Skeletal muscle tissue (tissue), 4 donors: ENCODE results near the gene KCNN3. TPM values are rescaled to one million over a fixed set of nuclear protein-coding genes. Genes with fewer than 3 reads are reported as not detected.
A peak's percentile ranks its signal among the peaks of the same experiment; 100 is the strongest.

ENCODE experiments used
- H3K27ac ChIP-seq: one replicate; pipeline ENCODE4 v1.7.0; 2013; ENCODE audit warnings: mild to moderate bottlenecking, low read depth, low read length, inconsistent platforms
- H3K27me3 ChIP-seq, 3 donors: one replicate each; pipeline ENCODE4 v1.7.0; 2013; ENCODE audit warnings: low read length in 3 of 3; ENCODE audit not compliant: control insufficient read depth in 3 of 3, insufficient read depth in 3 of 3
- H3K36me3 ChIP-seq, 3 donors: one replicate each; pipeline ENCODE4 v1.7.0; 2013; ENCODE audit warnings: low read length in 3 of 3; ENCODE audit not compliant: control insufficient read depth in 3 of 3, insufficient read depth in 3 of 3
- H3K4me1 ChIP-seq, 3 donors: one replicate each; pipeline ENCODE4 v1.7.0; 2013; ENCODE audit warnings: low read length in 3 of 3, mild to moderate bottlenecking in 3 of 3; ENCODE audit not compliant: control insufficient read depth in 3 of 3, insufficient read depth in 3 of 3
- H3K4me3 ChIP-seq, 3 donors: one replicate each; pipeline ENCODE4 v1.7.0; 2013; ENCODE audit warnings: low read length in 3 of 3
- H3K9ac ChIP-seq, 3 donors: one replicate each; pipeline ENCODE4 v1.7.0; 2013; ENCODE audit warnings: low read length in 3 of 3, mild to moderate bottlenecking in 3 of 3, moderate library complexity in 2 of 3, low read depth in 1 of 3
- H3K9me3 ChIP-seq, 3 donors: one replicate each; pipeline ENCODE4 v1.7.0; 2013; ENCODE audit warnings: low read length in 3 of 3; ENCODE audit not compliant: control insufficient read depth in 3 of 3
- total RNA-seq: library from RNA; depleted of rRNA; stranded (reverse); fragments of >200 nt; gene quantifications from one replicate; pipeline ENCODE4 v1.2.3, GENCODE V29; 2014
- donor health status: Osteomylitis.

The KCNN3 gene
- total RNA-seq, 1 donor from 2014 or later, result 3.7 TPM

DNA sequence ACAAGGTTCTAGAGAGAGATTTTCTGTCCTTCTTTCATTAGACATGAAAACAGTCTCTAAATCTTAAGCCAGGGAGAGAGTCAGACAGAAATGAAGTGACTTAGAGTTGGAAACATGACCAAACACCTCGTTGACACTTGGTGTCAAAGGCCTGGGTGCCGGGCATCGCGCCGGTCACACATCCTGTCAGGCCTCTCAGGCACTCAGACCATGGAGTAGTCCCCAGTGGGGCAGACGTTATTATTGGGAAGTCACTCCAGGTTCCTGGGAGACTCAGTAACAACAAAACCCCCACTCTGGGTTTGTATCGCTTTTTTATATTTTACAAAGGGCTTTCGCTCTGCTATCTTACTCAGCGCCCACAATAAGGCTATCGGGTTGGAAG, 25.8 kb downstream of the KCNN3 start:
- Histone ChIP-seq H3K27me3 (no peaks in the 10 kb centered on the region), H3K9ac (peak overlapping the region in 1 of 3 donors; percentile 14), H3K27ac (peak overlapping the region; percentile 12), H3K4me3 (no peak overlapping the region), H3K4me1 (peaks cover 59 to 84% (median 72%) of the 10 kb centered on the region in 3 donors), H3K9me3 (no peaks in the 10 kb centered on the region), H3K36me3 (no peaks in the 10 kb centered on the region)

DNA sequence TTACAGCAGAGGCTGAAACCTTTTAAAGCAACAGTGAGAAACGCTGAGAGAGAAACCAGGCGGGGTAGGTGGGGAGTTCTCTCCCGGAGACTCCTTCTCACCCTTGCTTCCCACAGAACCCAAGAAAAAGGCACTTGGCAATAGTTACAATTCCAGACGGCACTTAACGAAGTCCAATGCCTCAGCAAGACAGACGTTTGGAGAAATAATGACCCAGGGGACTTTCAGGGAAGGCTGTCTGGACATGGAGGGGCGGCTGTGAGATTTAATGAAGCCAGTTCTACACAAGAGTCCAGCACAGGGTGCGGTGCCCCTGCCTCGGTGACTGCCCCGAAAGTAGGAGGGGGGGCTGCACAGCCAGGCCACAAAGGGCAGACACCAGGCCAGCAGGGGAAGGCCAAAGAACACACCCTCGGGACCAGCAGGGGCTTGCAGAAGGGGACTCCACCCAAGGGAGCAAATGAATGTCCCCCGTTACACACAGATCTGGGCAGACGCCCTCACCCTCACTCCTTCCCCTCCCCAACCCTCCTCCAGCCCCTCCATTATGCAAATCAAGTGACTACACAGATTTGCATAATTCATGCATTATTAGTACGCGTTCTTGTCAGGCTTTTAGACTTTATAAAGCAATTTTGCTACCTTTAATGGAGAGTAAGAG, 26.3 kb downstream of the KCNN3 start:
- Histone ChIP-seq H3K27ac (peak overlapping the region; percentile 12), H3K27me3 (no peaks in the 10 kb centered on the region), H3K9me3 (no peaks in the 10 kb centered on the region), H3K36me3 (no peaks in the 10 kb centered on the region), H3K9ac (no peak overlapping the region), H3K4me3 (no peak overlapping the region), H3K4me1 (peaks cover 64 to 84% (median 77%) of the 10 kb centered on the region in 3 donors)

DNA sequence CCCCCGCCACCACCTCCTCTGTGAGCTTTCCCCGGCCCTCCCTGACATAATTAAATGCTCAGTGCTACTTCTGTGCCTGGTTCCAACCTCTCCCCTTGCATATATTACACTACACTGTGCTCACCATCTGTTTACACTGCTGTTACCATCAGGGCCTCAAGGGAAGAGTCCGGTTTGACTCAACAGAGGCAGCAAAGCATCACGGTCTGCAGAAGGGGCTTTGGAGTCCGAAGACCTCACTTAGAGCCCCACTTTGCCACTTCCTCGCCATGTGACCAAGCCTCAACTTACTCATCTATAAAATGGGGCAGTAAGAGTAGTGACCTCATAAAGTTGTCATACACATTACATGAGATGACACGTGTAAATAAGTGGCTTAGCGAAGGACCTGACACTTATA, 27.4 kb downstream of the KCNN3 start:
- no peaks in the 10 kb centered on the region for H3K27me3 ChIP-seq
- no peaks in the 10 kb centered on the region for H3K9me3 ChIP-seq
- no peak overlapping the region for H3K9ac ChIP-seq
- H3K36me3 ChIP-seq, result no peaks in the 10 kb centered on the region
- H3K4me1 ChIP-seq, result peaks cover 69 to 84% (median 80%) of the 10 kb centered on the region in 3 donors
- H3K4me3 ChIP-seq, result no peak overlapping the region
- no peak overlapping the region for H3K27ac ChIP-seq

DNA sequence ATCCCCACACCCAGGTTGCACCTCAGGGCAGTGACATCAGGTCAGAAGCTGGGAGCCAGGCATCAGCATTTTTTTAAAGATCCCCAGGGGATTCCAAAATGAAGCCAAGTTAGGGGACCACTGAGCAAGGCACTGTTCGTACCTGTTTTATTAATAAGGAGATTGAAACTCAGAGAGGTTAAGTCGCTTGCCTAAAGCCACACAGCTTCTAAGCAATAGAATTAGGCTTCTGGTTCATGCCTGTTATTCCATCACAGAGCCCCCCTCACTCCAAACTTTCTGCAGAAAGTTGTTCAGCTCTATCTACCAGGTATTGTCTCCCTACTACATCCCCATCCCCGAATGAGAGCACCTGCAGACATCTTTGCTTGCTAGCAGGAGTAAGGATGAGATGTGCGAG, 28.7 kb downstream of the KCNN3 start:
- Histone ChIP-seq H3K9ac (no peak overlapping the region), H3K4me1 (peaks cover 61 to 83% (median 71%) of the 10 kb centered on the region in 3 donors), H3K27me3 (no peaks in the 10 kb centered on the region), H3K4me3 (no peak overlapping the region), H3K27ac (peak overlapping the region; percentile 30), H3K36me3 (no peaks in the 10 kb centered on the region), H3K9me3 (no peaks in the 10 kb centered on the region)

DNA sequence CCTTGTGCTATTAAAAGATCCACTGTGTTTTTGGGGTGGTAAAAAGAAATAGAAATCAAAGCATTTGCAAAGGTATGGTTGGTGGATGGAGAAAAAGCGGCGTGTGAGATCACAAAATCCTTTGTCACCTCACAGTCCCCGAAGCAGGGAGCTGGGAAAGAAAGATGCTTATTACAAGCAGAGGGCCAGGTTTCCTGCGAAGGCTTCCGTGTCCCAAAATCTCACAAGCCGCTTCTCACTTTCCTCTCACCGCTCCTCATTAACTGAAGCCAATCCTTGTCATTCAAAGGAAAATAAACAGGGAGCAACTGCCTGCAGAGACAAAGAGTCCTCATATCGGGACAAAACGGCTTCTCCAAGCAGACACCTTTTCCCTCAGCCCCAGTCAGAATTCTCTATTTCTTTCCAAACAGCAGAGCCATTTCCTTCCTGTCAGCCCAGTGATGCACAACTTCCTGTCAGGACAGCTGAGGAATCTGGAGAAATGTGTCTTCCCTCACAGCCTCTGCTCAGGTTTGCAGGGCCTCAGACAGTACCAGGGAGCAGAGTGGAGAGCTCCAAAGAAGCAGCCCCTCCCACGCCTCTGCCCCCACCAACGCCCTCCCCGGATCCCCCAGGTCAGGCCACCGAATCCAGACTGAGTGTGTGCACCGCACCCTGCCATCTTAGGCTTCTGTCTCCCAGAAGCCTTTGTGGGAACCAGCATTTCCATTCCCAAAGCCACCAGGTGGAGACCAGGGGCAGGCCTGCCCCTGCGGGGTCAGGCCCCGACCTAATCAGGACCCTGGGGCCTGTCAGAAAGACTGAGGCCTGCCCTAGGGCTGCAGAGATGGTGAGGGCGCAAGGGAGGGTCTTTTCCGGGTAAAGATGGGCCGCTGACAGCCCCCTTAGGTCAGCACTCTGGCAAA, 29.6 kb downstream of the KCNN3 start:
- Histone ChIP-seq H3K4me3 (peak overlapping the region in 1 of 3 donors; percentile 6), H3K4me1 (peaks cover 59 to 83% (median 62%) of the 10 kb centered on the region in 3 donors), H3K9ac (no peak overlapping the region), H3K9me3 (no peaks in the 10 kb centered on the region), H3K27me3 (no peaks in the 10 kb centered on the region), H3K27ac (peak overlapping the region; percentile 30), H3K36me3 (no peaks in the 10 kb centered on the region)

DNA sequence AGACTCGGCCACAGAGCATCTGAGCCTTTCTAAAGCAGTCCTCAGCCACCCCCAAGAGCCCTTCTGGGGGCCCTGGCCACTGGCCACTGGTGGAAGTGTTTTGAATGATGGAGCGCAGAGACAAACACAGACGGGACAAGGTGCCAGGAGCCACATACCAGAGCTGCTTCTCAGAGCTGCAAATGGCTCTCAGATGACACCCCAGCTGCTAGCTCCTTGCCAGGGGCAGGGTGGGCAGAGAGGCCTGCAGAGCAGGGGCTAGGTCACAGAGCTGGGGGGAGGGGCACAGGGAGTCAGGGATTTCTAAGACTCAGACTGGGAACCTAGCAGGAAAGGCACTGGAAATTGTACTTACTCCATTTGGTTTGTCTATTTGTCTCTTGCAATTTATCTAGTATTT, 30.4 kb downstream of the KCNN3 start:
- Histone ChIP-seq H3K4me1 (peaks cover 53 to 84% (median 56%) of the 10 kb centered on the region in 3 donors), H3K27ac (no peak overlapping the region), H3K4me3 (no peak overlapping the region), H3K9ac (no peak overlapping the region), H3K36me3 (no peaks in the 10 kb centered on the region), H3K9me3 (no peaks in the 10 kb centered on the region), H3K27me3 (no peaks in the 10 kb centered on the region)

DNA sequence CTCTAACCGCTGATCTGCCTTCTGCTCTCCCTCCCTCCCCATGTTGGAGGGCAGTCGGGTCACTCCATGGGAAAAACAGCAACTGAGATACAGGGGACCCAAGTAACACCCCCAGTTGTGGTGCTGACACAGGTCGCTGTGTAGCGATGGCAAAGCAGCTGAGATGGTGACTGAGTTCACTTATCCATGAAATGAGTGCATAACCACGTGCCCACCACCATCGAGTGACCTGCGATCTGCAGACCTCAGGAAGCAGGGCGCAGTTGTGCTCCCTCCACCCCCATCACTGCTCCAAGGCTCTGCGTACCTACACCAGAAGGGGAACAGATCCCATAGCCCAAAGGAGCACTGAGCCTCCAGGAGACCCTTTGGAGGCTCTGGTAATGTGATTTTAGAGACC, 31.1 kb downstream of the KCNN3 start:
- no peak overlapping the region for H3K4me3 ChIP-seq
- H3K27me3 ChIP-seq, result no peaks in the 10 kb centered on the region
- peak overlapping the region in 1 of 3 donors; percentile 45 for H3K9ac ChIP-seq
- H3K27ac ChIP-seq, result peak overlapping the region; percentile 87
- H3K36me3 ChIP-seq, result no peaks in the 10 kb centered on the region
- H3K9me3 ChIP-seq, result no peaks in the 10 kb centered on the region
- H3K4me1 ChIP-seq, result peaks cover 53 to 85% (median 57%) of the 10 kb centered on the region in 3 donors

DNA sequence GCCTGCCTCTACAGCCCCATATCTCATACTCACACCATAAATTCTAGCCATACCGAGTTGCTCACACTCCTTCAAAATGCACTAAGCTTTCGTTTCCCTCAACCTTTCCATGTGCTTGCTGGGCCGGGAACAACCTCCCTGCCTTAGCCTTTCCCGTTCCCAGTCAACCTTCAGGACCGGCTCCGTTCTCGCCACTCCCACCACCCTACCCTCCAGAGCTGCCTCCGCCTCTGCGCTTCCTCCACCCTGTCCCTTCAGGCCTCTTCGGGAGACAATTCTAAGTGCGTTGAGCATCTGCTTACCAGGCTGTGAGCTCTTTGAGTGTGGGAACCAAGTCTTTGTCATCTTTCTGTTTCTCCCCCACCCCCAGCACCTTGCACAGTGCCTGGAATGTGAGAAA, 31.6 kb downstream of the KCNN3 start:
- peaks cover 55 to 85% (median 55%) of the 10 kb centered on the region in 3 donors for H3K4me1 ChIP-seq
- no peaks in the 10 kb centered on the region for H3K27me3 ChIP-seq
- peak overlapping the region; percentile 87 for H3K27ac ChIP-seq
- H3K36me3 ChIP-seq, result no peaks in the 10 kb centered on the region
- H3K9me3 ChIP-seq, result no peaks in the 10 kb centered on the region
- peak overlapping the region in 1 of 3 donors; percentile 25 for H3K9ac ChIP-seq
- no peak overlapping the region for H3K4me3 ChIP-seq

DNA sequence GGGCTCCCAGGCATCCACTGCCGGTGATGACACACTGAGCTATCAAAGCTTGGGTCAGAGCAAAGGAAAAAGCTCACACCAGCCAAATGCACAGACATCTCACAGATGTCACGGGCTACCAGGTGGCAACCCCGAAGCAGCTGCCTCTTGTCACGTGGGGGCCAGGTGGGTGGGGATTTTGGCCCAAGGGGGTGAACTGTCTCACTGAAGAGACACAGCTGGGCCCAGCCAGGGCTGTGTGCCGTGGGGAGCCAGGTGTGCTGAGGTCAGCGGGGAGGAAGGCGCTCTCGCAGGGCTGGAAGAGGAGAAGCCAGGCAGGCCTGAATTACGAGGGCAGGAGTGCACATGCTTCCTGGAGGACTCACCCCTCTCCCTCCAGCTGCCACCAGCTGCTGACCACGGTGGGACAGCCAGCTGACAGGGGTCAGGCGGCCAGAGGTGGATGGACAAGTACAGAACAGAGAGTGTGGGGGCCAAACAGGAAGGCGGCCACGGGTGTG, 32.4 kb downstream of the KCNN3 start:
- Histone ChIP-seq H3K27me3 (no peaks in the 10 kb centered on the region), H3K27ac (peak overlapping the region; percentile 87), H3K4me3 (no peak overlapping the region), H3K36me3 (no peaks in the 10 kb centered on the region), H3K9ac (peak overlapping the region in 2 of 3 donors; percentile 25 to 28), H3K9me3 (no peaks in the 10 kb centered on the region), H3K4me1 (peaks cover 58 to 92% (median 58%) of the 10 kb centered on the region in 3 donors)
